Bone marrow (tissue), 2 donors: ENCODE results near the gene SULT2B1.
"Not testable (repeated sequence)": the region's sequence is repeated elsewhere in the genome, so short reads cannot be mapped to it uniquely, and the experiment has no call there.

Experiments used
- DNase-seq, 2 donors: peaks; one replicate each; lab custom pipeline; 2025; lab: John Stamatoyannopoulos, UW

SULT2B1 gene

GRCh38 chr19:48618916-48619691 is 67.1 kb downstream of the SULT2B1 start, which contains the start of the genes RPL18 and SPHK2:
Gene RPL18 (minus strand): TSS chr19:48619178. CDS start chr19:48619143, 35 bp downstream.
Gene SPHK2 (plus strand): TSS chr19:48619506. CDS start chr19:48620515, 1,009 bp downstream.
- peak; percentile 94 to 100 for DNase-seq

DNA sequence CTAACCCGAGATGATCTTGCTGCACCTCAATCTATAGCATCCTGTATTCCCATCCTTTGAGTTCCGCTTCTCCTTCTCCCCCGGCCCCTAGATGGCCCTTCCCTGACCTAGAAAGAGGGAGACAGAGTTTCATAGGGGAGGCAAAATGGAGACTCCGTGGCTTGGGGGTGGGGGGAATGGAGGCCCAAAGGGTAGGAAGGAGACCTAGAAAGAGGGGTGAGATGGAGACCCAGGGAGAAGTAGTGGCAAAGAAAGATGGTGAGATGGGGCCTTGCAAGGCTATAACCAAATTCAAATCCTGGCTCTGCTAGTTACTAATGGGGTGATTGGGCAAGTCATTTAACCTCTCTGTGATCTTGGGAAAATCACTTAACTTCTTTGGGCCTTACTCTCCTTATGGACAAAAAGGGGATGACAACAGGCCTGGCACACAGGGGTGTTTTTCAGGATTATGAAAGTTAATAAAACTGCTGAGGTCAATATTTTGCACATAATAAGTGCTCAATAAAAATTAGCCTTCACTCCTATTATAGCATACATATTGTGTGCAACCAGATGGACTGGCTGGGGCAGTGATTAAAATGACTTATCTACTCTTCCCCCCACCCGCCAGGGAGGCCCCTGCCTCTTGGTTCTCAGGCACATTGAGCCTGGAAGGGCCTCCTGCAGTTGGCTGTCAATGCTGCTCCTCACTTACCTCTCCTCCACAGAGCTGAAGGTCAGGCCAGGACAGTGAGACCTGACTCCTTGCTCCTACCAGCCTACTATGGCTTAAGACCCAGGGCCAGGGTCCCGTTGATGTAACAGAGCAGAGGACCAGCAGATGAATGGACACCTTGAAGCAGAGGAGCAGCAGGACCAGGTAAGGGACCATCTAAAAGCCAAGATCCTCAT is 68.0 kb downstream of the SULT2B1 start:
- no peak for DNase-seq

- DNase-seq: no peak
Observed at GRCh38 chr19:48623556-48624066, 71.6 kb downstream of the SULT2B1 start.

DNA sequence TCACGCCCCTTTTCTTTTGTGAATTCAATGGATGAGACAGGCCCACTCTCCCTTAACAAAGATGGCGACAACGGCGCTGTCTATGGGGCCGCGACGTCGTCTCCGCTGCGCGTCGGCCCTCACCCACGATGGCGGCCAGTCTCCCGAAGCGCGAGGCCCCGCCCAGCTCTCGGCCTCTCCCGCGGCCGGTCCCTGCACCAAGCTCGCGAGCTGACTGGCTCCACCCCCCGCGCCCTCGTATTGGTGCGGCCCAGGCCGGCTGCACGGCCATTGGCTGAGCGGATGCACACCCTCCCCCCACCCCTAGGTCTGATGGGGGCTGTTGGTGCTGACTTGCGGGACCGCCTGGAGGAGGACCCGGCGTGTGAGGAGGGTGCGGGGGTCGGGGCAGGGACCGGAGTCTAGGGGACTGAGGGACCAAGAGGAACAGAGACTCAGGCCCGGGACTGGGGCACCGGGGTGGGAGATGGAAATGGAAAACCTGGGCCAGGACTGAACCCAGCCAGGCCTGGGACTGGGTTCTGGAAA is 72.2 kb downstream of the SULT2B1 start:
- DNase-seq: peak; percentile 72 to 91

- DNase-seq: no peak
Observed at GRCh38 chr19:48624791-48625723, 73.1 kb downstream of the SULT2B1 start.

GRCh38 chr19:48625891-48626327 is 73.9 kb downstream of the SULT2B1 start:
- no peak for DNase-seq

- no peak for DNase-seq
Observed at GRCh38 chr19:48627201-48627864, 75.4 kb downstream of the SULT2B1 start.

GRCh38 chr19:48627865-48628314 is 75.9 kb downstream of the SULT2B1 start:
- DNase-seq: no peak

DNA sequence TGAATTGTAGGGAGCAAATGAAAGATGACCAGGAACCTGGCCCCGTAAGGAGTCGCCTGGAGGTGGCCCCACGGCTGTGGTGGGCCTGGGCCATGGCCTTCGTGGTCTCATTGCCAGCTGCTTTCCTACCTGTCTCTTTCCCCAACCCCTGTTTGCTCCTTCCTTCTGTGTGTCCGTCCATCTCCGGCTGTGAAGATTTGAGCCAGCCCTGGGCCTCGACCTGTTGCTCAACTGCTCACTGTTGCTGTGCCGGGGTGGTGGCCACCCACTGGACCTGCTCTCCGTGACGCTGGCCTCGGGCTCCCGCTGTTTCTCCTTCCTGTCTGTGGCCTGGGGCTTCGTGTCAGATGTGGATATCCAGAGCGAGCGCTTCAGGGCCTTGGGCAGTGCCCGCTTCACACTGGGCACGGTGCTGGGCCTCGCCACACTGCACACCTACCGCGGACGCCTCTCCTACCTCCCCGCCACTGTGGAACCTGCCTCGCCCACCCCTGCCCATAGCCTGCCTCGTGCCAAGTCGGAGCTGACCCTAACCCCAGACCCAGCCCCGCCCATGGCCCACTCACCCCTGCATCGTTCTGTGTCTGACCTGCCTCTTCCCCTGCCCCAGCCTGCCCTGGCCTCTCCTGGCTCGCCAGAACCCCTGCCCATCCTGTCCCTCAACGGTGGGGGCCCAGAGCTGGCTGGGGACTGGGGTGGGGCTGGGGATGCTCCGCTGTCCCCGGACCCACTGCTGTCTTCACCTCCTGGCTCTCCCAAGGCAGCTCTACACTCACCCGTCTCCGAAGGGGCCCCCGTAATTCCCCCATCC is 76.7 kb downstream of the SULT2B1 start:
- DNase-seq: no peak

GRCh38 chr19:48629297-48629598 is 77.3 kb downstream of the SULT2B1 start:
- DNase-seq: no peak

GRCh38 chr19:48629599-48630295 is 77.8 kb downstream of the SULT2B1 start:
- no peak for DNase-seq

DNA sequence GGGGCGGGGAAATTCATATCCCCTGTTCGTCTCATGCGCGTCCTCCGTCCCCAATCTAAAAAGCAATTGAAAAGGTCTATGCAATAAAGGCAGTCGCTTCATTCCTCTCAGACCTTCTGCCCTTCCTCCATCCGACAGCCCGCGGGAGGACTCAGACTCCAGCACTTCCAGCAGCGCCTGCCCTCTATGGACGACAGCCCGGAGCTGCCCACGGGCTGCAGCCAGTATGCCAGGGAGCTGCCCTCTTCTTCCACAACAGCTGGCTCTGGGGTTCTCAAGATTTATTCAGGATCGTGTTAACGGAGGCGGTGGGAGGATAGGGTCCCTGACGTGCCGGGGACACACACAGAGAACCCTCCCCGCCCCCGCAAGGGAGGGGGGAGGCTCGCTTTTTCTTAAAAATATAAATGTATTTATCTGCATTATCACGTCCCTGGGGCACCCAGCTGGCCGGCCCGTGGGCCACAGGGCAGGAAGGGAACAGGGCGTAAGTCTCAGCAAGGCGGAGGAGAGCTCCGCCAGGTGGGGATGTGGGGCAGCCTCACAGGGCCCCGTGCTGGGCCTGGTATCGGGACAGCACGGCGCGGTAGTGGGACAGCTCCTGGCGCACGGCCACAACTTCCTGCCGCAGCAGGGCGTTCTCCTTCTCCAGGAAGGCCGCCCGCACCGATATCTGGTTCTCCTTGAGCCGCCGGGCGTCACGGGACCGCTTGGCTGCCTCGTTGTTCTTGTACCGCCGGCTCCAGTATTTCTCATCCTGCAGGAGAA is 78.5 kb downstream of the SULT2B1 start:
- no peak for DNase-seq

DNA sequence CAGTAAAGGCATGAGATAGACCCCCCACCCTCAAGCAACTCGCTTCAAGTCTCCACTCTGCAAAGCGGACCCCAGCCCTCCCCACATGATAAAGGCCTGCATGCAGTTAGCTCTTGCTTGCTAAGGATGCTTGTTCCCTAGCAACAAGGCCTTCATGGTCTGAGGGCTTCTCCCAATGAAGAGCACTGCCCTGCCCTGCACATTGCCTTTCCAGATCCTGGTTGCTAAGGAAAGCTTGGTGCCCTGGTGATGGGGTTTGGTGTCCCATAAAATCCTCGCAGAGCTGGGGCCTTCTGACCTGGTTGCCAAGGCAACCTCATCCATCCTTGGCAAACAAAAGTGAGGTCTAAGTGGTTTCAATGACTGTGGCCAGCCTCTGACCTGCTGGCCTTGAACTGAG is 79.3 kb downstream of the SULT2B1 start:
- no peak for DNase-seq

GRCh38 chr19:48632286-48632685 is 80.3 kb downstream of the SULT2B1 start:
- not testable (repeated sequence) for DNase-seq

DNA sequence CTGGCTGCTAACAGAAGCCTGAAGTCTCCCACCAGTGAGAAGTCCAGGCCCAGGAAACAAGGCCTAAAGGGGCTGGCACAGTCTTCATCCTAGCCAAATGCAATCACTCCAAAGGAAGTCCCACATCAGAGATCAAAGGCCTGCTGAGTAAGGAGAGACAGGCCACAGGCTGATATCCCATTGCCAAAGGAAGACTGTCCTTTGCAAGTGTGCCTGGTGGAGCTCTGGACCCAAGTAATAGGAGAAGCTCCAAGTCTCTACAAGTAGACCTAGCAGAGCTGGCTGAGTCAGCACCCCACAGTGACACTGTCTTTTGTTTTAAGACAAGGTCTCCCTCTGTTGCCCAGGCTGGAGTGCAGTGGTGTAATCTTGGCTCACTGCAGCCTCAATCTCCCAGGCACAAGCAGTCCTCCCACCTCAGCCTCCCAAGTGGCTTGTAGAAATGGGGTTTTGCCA is 80.7 kb downstream of the SULT2B1 start:
- DNase-seq: no peak

DNA sequence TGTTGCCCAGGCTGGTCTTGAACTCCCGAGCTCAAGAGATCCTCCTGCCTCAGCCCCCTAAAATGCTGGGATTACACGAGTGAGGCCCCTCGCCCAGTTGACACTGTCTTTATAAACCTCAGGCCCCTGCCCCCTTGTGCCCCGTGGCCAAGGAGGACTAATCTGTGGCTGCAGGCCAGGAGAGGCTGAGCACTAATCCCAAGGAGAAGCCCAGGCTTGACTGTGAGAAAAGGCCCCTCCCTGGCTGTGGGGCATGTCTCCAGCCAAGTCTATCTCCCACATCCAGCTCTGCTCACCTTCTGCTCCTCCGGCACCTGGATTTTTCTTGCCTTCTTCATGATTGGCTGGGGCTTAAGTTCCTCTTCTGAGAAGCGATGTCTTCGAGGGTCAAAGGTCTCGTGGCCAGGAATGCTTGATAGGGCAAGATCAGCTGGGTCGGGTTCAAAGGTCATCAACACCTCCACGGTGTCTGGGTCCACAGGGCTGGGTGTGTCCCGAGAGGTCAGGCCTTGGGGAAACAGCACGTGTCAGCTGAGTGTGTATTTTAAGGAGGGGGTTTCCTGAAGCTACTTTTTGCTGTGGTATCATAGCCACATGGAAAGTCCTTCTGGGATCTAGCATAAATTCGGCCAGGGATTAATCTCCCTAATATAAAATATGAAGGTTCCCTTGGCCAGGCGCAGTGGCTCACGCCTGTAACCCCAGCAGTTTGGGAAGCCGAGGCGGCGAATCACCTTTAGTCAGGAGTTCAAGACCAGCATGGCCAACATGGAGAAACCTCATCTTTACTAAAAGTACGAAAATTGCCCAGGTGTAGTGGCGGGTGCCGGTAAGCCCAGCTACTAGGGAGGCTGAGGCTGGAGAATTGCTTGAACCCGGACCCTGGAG is 81.4 kb downstream of the SULT2B1 start:
- no peak for DNase-seq

DNA sequence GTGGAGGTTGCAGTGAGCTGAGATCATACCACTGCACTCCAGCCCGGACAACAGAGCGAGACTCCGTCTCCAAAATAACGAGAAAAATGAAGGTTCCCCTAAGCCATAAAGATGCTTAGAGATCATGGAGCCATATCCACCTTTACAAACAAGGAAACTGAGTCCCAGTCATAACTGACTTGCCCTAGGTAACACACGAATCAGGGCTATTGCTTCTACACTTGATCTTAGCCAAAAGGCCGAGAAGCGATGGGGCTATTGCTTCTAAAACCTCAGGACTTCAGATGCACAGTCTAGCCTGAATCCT is 82.0 kb downstream of the SULT2B1 start:
- DNase-seq: no peak
